Measurements from ENCODE around the gene SLC16A3.
A peak's percentile ranks its signal among the peaks of the same experiment; 100 is the strongest.

SLC16A3 gene

GRCh38 chr17:82237083-82237745 lies 8.4 kb downstream of the SLC16A3 start:
- Mint-ChIP-seq H3K9me3 (no peaks in the 10 kb centered on the region), H3K36me3 (ENCODE audit: low read depth) (peaks cover 9% of the 10 kb centered on the region), H3K27ac (no peak overlapping the region), H3K4me3 (no peak overlapping the region), H3K27me3 (ENCODE audit: low read depth, poor library complexity) (no peaks in the 10 kb centered on the region), H3K4me1 (peaks cover 67% of the 10 kb centered on the region)
- DNase-seq: no peak
- TF ChIP-seq CTCF (IDR thresholded peaks at IDR 0.05): no peak

- no peak for TF ChIP-seq CTCF (IDR thresholded peaks at IDR 0.05)
- Mint-ChIP-seq H3K36me3 (ENCODE audit: low read depth) (peaks cover 15% of the 10 kb centered on the region), H3K27me3 (ENCODE audit: low read depth, poor library complexity) (no peaks in the 10 kb centered on the region), H3K9me3 (no peaks in the 10 kb centered on the region), H3K4me1 (peaks cover 74% of the 10 kb centered on the region), H3K4me3 (no peak overlapping the region), H3K27ac (no peak overlapping the region)
- DNase-seq: no peak
Measured at GRCh38 chr17:82237746-82238471, 9.1 kb downstream of the SLC16A3 start.

- Mint-ChIP-seq H3K4me3 (no peak overlapping the region), H3K27me3 (ENCODE audit: low read depth, poor library complexity) (no peaks in the 10 kb centered on the region)
- no peak for DNase-seq
Measured at GRCh38 chr17:82238472-82239201, 9.8 kb downstream of the SLC16A3 start.

GRCh38 chr17:82239401-82239925 lies 10.6 kb downstream of the SLC16A3 start:
- H3K4me3 Mint-ChIP-seq: no peak overlapping the region
- H3K4me1 Mint-ChIP-seq: peaks cover 71% of the 10 kb centered on the region
- DNase-seq: no peak
- no peak overlapping the region for H3K27ac Mint-ChIP-seq
- H3K27me3 Mint-ChIP-seq (ENCODE audit: low read depth, poor library complexity): no peaks in the 10 kb centered on the region
- H3K9me3 Mint-ChIP-seq: no peaks in the 10 kb centered on the region
- peaks cover 24% of the 10 kb centered on the region for H3K36me3 Mint-ChIP-seq (ENCODE audit: low read depth)
- no peak for TF ChIP-seq CTCF (IDR thresholded peaks at IDR 0.05)

More at GRCh38 chr17:82238472-82239201, 9.8 kb downstream of the SLC16A3 start:
- no peak for TF ChIP-seq CTCF (IDR thresholded peaks at IDR 0.05)
- H3K36me3 Mint-ChIP-seq (ENCODE audit: low read depth): peaks cover 16% of the 10 kb centered on the region
- no peaks in the 10 kb centered on the region for H3K9me3 Mint-ChIP-seq
- H3K27ac Mint-ChIP-seq: peak overlapping the region; percentile 95
- H3K4me1 Mint-ChIP-seq: peaks cover 71% of the 10 kb centered on the region

GRCh38 chr17:82239926-82240505 lies 11.2 kb downstream of the SLC16A3 start:
- no peaks in the 10 kb centered on the region for H3K9me3 Mint-ChIP-seq
- H3K4me1 Mint-ChIP-seq: peaks cover 71% of the 10 kb centered on the region
- DNase-seq: no peak

More at GRCh38 chr17:82239926-82240505, 11.2 kb downstream of the SLC16A3 start:
- Mint-ChIP-seq H3K27me3 (ENCODE audit: low read depth, poor library complexity) (no peaks in the 10 kb centered on the region), H3K27ac (peak overlapping the region; percentile 97), H3K4me3 (no peak overlapping the region), H3K36me3 (ENCODE audit: low read depth) (peaks cover 29% of the 10 kb centered on the region)
- TF ChIP-seq CTCF (IDR thresholded peaks at IDR 0.05): no peak
